Vagina (tissue), 2 donors: ENCODE results near the gene ACTR1A. TPM values are rescaled to one million over a fixed set of nuclear protein-coding genes. Genes with fewer than 3 reads are reported as not detected.

Experiments used
- DNase-seq, 2 donors: peaks; one replicate each; pipeline ENCODE4 v3.0.0-alpha.2; 2017; ENCODE audit errors: extremely low spot score in 2 of 2
- H3K27ac ChIP-seq: fragments of 200-600 bp; sonication (generic); one replicate; pipeline ENCODE4 v1.5.1; 2019
- H3K27me3 ChIP-seq: fragments of 200-600 bp; sonication (generic); one replicate; pipeline ENCODE4 v1.5.1; 2019
- H3K36me3 ChIP-seq, 2 donors: fragments of 200-600 bp; sonication (generic); one replicate each; pipeline ENCODE4 v1.5.1; 2017 to 2019
- H3K4me1 ChIP-seq: fragments of 200-600 bp; sonication (generic); one replicate; pipeline ENCODE4 v1.5.1; 2019
- H3K4me3 ChIP-seq, 2 donors: fragments of 200-600 bp; sonication (generic); 1 replicate in 1 of 2; 2 replicates in 1 of 2; pipeline ENCODE4 v1.5.1; 2016 to 2019
- H3K9me3 ChIP-seq: fragments of 200-600 bp; sonication (generic); one replicate; pipeline ENCODE4 v1.5.1; 2019
- CTCF ChIP-seq, 3 experiments: fragments of 450-650 bp in 2 of 3; fragments of 200-600 bp in 1 of 3; sonication (generic) in 1 of 3; IDR thresholded peaks; one replicate each; pipeline ENCODE4 v1.5.1; 2017 to 2019; ENCODE audit warnings: antibody characterized with exemption in 3 of 3, mild to moderate bottlenecking in 2 of 3, moderate library complexity in 2 of 3
- POLR2A ChIP-seq, 2 donors: fragments of 450-650 bp; IDR thresholded peaks; one replicate each; pipeline ENCODE4 v1.6.1; 2017; ENCODE audit warnings: antibody characterized with exemption in 2 of 2, mild to moderate bottlenecking in 2 of 2, moderate library complexity in 2 of 2
- POLR2AphosphoS5 ChIP-seq, 2 donors: sonication (generic); formaldehyde crosslinking; IDR thresholded peaks; one replicate each; pipeline ENCODE4 v1.9.0; 2017; ENCODE audit warnings: antibody characterized with exemption in 2 of 2, mild to moderate bottlenecking in 2 of 2, low read depth in 1 of 2; ENCODE audit not compliant: insufficient read depth in 1 of 2
- intact Hi-C: fragments of 100-400 bp; cut with DNase I; formaldehyde crosslinking; loops from one replicate; pipeline ENCODE4 v1.15.1; 2023
- total RNA-seq: library from RNA; depleted of rRNA; stranded (reverse); fragments of >200 nt; gene quantifications from one replicate; pipeline ENCODE4 v1.2.3, GENCODE V29; 2016

ACTR1A gene
- total RNA-seq, 1 donor from 2014 or later: 74.2 TPM

- no peaks in the 10 kb centered on the region for H3K4me1 ChIP-seq
- TF ChIP-seq POLR2A (IDR thresholded peaks at IDR 0.05) (no peak), CTCF (IDR thresholded peaks at IDR 0.05) (no peak), POLR2AphosphoS5 (IDR thresholded peaks at IDR 0.05; ENCODE audit: insufficient read depth in 1 of 2, low read depth in 1 of 2) (no peak)
- H3K27ac ChIP-seq: no peak overlapping the region
- peaks cover 4 to 100% of the 10 kb centered on the region in 2 donors for H3K36me3 ChIP-seq
- no peak for DNase-seq
- no peak overlapping the region for H3K4me3 ChIP-seq
- H3K27me3 ChIP-seq: no peaks in the 10 kb centered on the region
- H3K9me3 ChIP-seq: no peaks in the 10 kb centered on the region
- intact Hi-C loops: no loop called here
These were observed 17.3 kb downstream of the ACTR1A start for GRCh38 chr10:102485093-102485784.

GRCh38 chr10:102484021-102484420, 18.5 kb downstream of the ACTR1A start:
- Histone ChIP-seq H3K4me1 (no peaks in the 10 kb centered on the region), H3K27me3 (no peaks in the 10 kb centered on the region), H3K36me3 (peaks cover 4 to 89% of the 10 kb centered on the region in 2 donors), H3K9me3 (no peaks in the 10 kb centered on the region), H3K4me3 (no peak overlapping the region), H3K27ac (no peak overlapping the region)
- no peak for DNase-seq
- intact Hi-C loops: loop anchor here (5.0 kb wide), 1 partner anchor 87 kb away; the partner anchor contains the start of gene NFKB2
- no peak for TF ChIP-seq POLR2AphosphoS5 (IDR thresholded peaks at IDR 0.05; ENCODE audit: insufficient read depth in 1 of 2, low read depth in 1 of 2)
- TF ChIP-seq POLR2A (IDR thresholded peaks at IDR 0.05): no peak

- Histone ChIP-seq H3K4me3 (no peak overlapping the region), H3K9me3 (no peaks in the 10 kb centered on the region), H3K4me1 (no peaks in the 10 kb centered on the region), H3K36me3 (peaks cover 4 to 53% of the 10 kb centered on the region in 2 donors), H3K27ac (no peak overlapping the region), H3K27me3 (no peaks in the 10 kb centered on the region)
- no peak for DNase-seq
- TF ChIP-seq POLR2AphosphoS5 (IDR thresholded peaks at IDR 0.05; ENCODE audit: insufficient read depth in 1 of 2, low read depth in 1 of 2) (peak in 1 of 2 donors; percentile 13), CTCF (IDR thresholded peaks at IDR 0.05) (no peak), POLR2A (IDR thresholded peaks at IDR 0.05) (no peak)
- intact Hi-C loops: loop anchor here (5.0 kb wide), 1 partner anchor 83 kb away; the partner anchor contains the start of gene NFKB2
These were observed 22.1 kb downstream of the ACTR1A start for GRCh38 chr10:102480396-102480795.

GRCh38 chr10:102479651-102480050, 22.9 kb downstream of the ACTR1A start:
- no peaks in the 10 kb centered on the region for H3K27me3 ChIP-seq
- H3K9me3 ChIP-seq: no peaks in the 10 kb centered on the region
- no peaks in the 10 kb centered on the region for H3K4me1 ChIP-seq
- H3K4me3 ChIP-seq: no peak overlapping the region
- H3K36me3 ChIP-seq: peaks cover 4 to 45% of the 10 kb centered on the region in 2 donors
- DNase-seq: no peak
- H3K27ac ChIP-seq: no peak overlapping the region
- TF ChIP-seq POLR2AphosphoS5 (IDR thresholded peaks at IDR 0.05; ENCODE audit: insufficient read depth in 1 of 2, low read depth in 1 of 2): no peak
- no peak for TF ChIP-seq CTCF (IDR thresholded peaks at IDR 0.05)
- intact Hi-C loops: loop anchor here (5.0 kb wide), 1 partner anchor 82 kb away; the partner anchor contains the start of gene NFKB2

- Histone ChIP-seq H3K4me3 (no peak overlapping the region), H3K4me1 (no peaks in the 10 kb centered on the region), H3K36me3 (peaks cover 0 to 15% of the 10 kb centered on the region in 2 donors), H3K9me3 (no peaks in the 10 kb centered on the region), H3K27me3 (no peaks in the 10 kb centered on the region), H3K27ac (no peak overlapping the region)
- intact Hi-C loops: no loop called here
- no peak for DNase-seq
- TF ChIP-seq POLR2A (IDR thresholded peaks at IDR 0.05) (no peak), POLR2AphosphoS5 (IDR thresholded peaks at IDR 0.05; ENCODE audit: insufficient read depth in 1 of 2, low read depth in 1 of 2) (no peak), CTCF (IDR thresholded peaks at IDR 0.05) (no peak)
These were observed 25.9 kb downstream of the ACTR1A start for GRCh38 chr10:102476466-102477141.
